Activated gamma-delta T cell treated with anti-CD3 and anti-CD28 coated beads, Interleukin-2, amount 50 U/mL, for 16 hours (primary cell): Measurements from ENCODE around the gene ATP11A.
"Not testable (repeated sequence)": the region's sequence is repeated elsewhere in the genome, so short reads cannot be mapped to it uniquely, and the experiment has no call there.

Source experiments
- DNase-seq: peaks from one replicate; pipeline ENCODE4 v3.0.0-alpha.2; 2020; ENCODE audit warnings: low read depth

ATP11A gene

GRCh38 chr13:112692586-112692985, 2.7 kb downstream of the ATP11A start:
- DNase-seq: no peak

- DNase-seq: no peak
These were observed 4.1 kb downstream of the ATP11A start for GRCh38 chr13:112693831-112694497.

- no peak for DNase-seq
These were observed 5.3 kb downstream of the ATP11A start for GRCh38 chr13:112695121-112695520.

GRCh38 chr13:112696001-112696868, 6.4 kb downstream of the ATP11A start:
- DNase-seq: no peak

- DNase-seq: no peak
These were observed 7.1 kb downstream of the ATP11A start for GRCh38 chr13:112696869-112697465.

GRCh38 chr13:112697756-112698655, 8.2 kb downstream of the ATP11A start:
- DNase-seq: no peak

- DNase-seq: no peak
These were observed 9.6 kb downstream of the ATP11A start for GRCh38 chr13:112699322-112699918.

GRCh38 chr13:112700291-112701060, 10.6 kb downstream of the ATP11A start:
- no peak for DNase-seq

- DNase-seq: no peak
These were observed 12.6 kb downstream of the ATP11A start for GRCh38 chr13:112702341-112702985.

GRCh38 chr13:112702986-112703379, 13.1 kb downstream of the ATP11A start:
- no peak for DNase-seq

- no peak for DNase-seq
These were observed 13.8 kb downstream of the ATP11A start for GRCh38 chr13:112703449-112704284.

- no peak for DNase-seq
These were observed 14.7 kb downstream of the ATP11A start for GRCh38 chr13:112704308-112705145.

- no peak for DNase-seq
These were observed 15.4 kb downstream of the ATP11A start for GRCh38 chr13:112705286-112705685.

- DNase-seq: no peak
These were observed 16.3 kb downstream of the ATP11A start for GRCh38 chr13:112706171-112706570.

GRCh38 chr13:112708560-112709240, 18.9 kb downstream of the ATP11A start:
- no peak for DNase-seq

- not testable (repeated sequence) for DNase-seq
These were observed 19.5 kb downstream of the ATP11A start for GRCh38 chr13:112709316-112709715.
